SJSA1 (cell line): ENCODE results near the gene TENM3. TPM values are rescaled to one million over a fixed set of nuclear protein-coding genes. Genes with fewer than 3 reads are reported as not detected.

ENCODE experiments used
- DNase-seq, 2 experiments: peaks; one replicate each; pipeline ENCODE4 v3.0.0-alpha.2; 2015 to 2020; ENCODE audit warnings: low spot score in 2 of 2, low read depth in 1 of 2
- H3K27ac ChIP-seq: fragments of 250-450 bp; sonication (Bioruptor Pico); 2 replicates; pipeline ENCODE4 v1.5.1; 2020; ENCODE audit warnings: mild to moderate bottlenecking, moderate library complexity
- H3K27me3 ChIP-seq: fragments of 250-450 bp; sonication (Bioruptor Pico); replicated peaks from 2 replicates; pipeline ENCODE4 v1.5.1; 2020; ENCODE audit warnings: mild to moderate bottlenecking, moderate library complexity
- H3K36me3 ChIP-seq: fragments of 250-450 bp; sonication (Bioruptor Pico); 2 replicates; pipeline ENCODE4 v1.5.1; 2020; ENCODE audit warnings: mild to moderate bottlenecking
- H3K4me1 ChIP-seq: fragments of 250-450 bp; sonication (Bioruptor Pico); replicated peaks from 2 replicates; pipeline ENCODE4 v1.6.1; 2021; ENCODE audit warnings: mild to moderate bottlenecking
- H3K4me3 ChIP-seq: fragments of 250-450 bp; sonication (Bioruptor Pico); 2 replicates; pipeline ENCODE4 v1.5.1; 2020; ENCODE audit warnings: mild to moderate bottlenecking
- H3K9me3 ChIP-seq: fragments of 250-450 bp; sonication (Bioruptor Pico); replicated peaks from 2 replicates; pipeline ENCODE4 v1.5.1; 2020; ENCODE audit warnings: mild to moderate bottlenecking
- total RNA-seq: library from RNA; depleted of rRNA; stranded (reverse); fragments of >200 nt; shearing (Covaris generic); gene quantifications from 2 replicates; pipeline ENCODE4 v1.2.3, GENCODE V29; 2014

The TENM3 gene
- total RNA-seq, 1 experiment from 2014 or later: 90.5 TPM

DNA sequence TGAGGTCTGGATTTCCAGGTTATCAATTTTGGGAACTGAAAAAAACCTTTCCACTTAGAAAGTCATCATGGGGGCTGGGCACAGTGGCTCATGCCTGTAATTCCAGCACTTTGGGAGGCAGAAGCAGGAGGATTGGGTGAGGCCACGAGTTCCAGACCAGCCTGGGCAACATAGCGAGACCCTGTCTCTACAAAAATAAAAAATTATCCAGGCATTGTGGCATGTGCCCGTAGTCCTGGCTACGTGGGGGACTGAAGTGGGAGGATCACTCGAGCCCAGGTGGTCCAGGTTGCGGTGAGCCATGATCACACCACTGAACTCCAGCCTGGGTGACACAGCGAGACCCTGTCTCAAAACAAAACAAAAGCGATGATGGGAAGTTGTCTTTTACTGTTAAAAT, 7.9 kb downstream of the TENM3 start:
- no peaks in the 10 kb centered on the region for H3K27me3 ChIP-seq
- H3K36me3 ChIP-seq: no peaks in the 10 kb centered on the region; the same call in 1 of the 2 replicates
- no peak overlapping the region for H3K27ac ChIP-seq
- H3K4me3 ChIP-seq: no peak overlapping the region
- H3K4me1 ChIP-seq: peaks cover 12% of the 10 kb centered on the region
- no peak for DNase-seq
- no peaks in the 10 kb centered on the region for H3K9me3 ChIP-seq

DNA sequence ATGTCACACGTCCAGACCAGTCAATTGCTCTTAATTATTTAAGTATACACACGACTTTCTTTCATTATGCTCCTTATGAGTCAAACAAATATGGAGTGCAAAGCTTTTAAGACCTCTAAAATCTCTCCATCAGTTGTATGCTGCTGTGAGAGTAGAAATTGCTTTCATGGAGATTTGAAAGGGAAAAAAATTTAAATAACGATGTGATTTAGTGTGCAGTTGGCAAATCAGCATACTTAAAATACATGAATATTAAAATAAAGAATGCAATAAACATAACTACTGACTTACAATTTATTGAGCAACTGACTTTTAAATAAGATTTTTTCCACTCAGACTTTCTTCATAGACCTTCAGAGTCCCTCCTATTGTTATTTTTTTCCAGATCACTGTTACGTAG, 9.0 kb downstream of the TENM3 start:
- no peak for DNase-seq
- H3K4me3 ChIP-seq: no peak overlapping the region
- H3K9me3 ChIP-seq: no peaks in the 10 kb centered on the region
- 0 out of 2 replicates have a peak, but pooled peaks cover 4% of the 10 kb centered on the region for H3K4me1 ChIP-seq
- H3K27ac ChIP-seq: no peak overlapping the region
- no peaks in the 10 kb centered on the region; the same call in 1 of the 2 replicates for H3K36me3 ChIP-seq
- H3K27me3 ChIP-seq: no peaks in the 10 kb centered on the region

- H3K9me3 ChIP-seq: no peaks in the 10 kb centered on the region
- no peak overlapping the region for H3K27ac ChIP-seq
- H3K36me3 ChIP-seq: no peaks in the 10 kb centered on the region; the same call in 1 of the 2 replicates
- H3K4me1 ChIP-seq: 0 out of 2 replicates have a peak, but pooled peaks cover under 1% of the 10 kb centered on the region
- no peak overlapping the region for H3K4me3 ChIP-seq
- DNase-seq: no peak
- no peaks in the 10 kb centered on the region for H3K27me3 ChIP-seq
Measured at GRCh38 chr4:182254026-182254780, 11.0 kb downstream of the TENM3 start.

DNA sequence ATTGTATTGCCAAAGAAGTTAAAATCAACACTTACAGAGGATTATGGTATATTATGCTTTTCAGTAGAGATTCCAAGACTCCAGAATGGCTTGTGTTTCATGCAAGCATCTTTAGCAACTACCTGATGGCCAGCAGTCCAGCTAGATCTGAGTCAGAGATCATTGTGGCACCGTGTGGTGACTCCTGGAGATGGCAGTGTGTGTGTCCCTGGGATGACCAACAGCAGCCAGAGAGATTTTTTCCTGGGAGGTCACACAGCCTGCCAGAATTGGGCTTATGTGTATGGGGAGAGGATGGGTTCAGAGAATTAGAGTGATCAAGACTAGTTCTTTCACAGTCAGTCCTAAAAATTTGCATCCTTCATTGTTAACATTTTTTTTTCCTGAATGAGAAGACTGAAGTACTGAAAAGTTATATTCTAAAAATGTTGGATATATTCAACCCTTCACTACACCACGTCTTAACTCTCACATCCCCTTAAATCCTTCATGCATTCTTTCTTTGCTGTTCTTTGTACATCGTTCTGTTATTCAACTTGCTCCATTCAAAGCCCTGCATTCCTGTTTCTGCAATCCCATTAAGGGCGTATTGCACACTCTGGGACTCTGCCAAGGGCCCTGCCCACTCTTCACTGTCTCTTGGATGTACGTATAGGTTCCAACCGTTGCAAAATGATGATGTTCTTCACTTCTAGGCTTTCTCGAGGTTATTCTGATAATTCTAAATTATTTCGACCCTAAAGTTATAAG, 12.4 kb downstream of the TENM3 start:
- H3K4me3 ChIP-seq: no peak overlapping the region
- DNase-seq: no peak
- H3K9me3 ChIP-seq: no peaks in the 10 kb centered on the region
- H3K4me1 ChIP-seq: no peaks in the 10 kb centered on the region
- no peak overlapping the region for H3K27ac ChIP-seq
- H3K27me3 ChIP-seq: no peaks in the 10 kb centered on the region
- no peaks in the 10 kb centered on the region; the same call in 1 of the 2 replicates for H3K36me3 ChIP-seq

- Histone ChIP-seq H3K36me3 (no peaks in the 10 kb centered on the region; the same call in 1 of the 2 replicates), H3K27me3 (no peaks in the 10 kb centered on the region), H3K4me3 (no peak overlapping the region), H3K9me3 (no peaks in the 10 kb centered on the region), H3K27ac (no peak overlapping the region), H3K4me1 (no peaks in the 10 kb centered on the region; the same call in 1 of the 2 replicates)
- DNase-seq: no peak
Measured at GRCh38 chr4:182257016-182257415, 13.8 kb downstream of the TENM3 start.

GRCh38 chr4:182257503-182257902, 14.3 kb downstream of the TENM3 start:
- DNase-seq: no peak
- Histone ChIP-seq H3K4me3 (no peak overlapping the region), H3K4me1 (no peaks in the 10 kb centered on the region; the same call in 1 of the 2 replicates), H3K27me3 (no peaks in the 10 kb centered on the region), H3K36me3 (no peaks in the 10 kb centered on the region; the same call in 1 of the 2 replicates), H3K9me3 (no peaks in the 10 kb centered on the region), H3K27ac (no peak overlapping the region)

GRCh38 chr4:182258441-182259000, 15.3 kb downstream of the TENM3 start:
- Histone ChIP-seq H3K27me3 (no peaks in the 10 kb centered on the region), H3K36me3 (no peaks in the 10 kb centered on the region; the same call in 1 of the 2 replicates), H3K27ac (no peak overlapping the region), H3K9me3 (no peaks in the 10 kb centered on the region), H3K4me1 (no peaks in the 10 kb centered on the region; the same call in 1 of the 2 replicates), H3K4me3 (no peak overlapping the region)
- no peak for DNase-seq

- DNase-seq: no peak
- H3K4me1 ChIP-seq: no peaks in the 10 kb centered on the region; the same call in 1 of the 2 replicates
Measured at GRCh38 chr4:182261651-182262223, 18.5 kb downstream of the TENM3 start.

GRCh38 chr4:182263562-182263961, 20.4 kb downstream of the TENM3 start:
- H3K27ac ChIP-seq: no peak overlapping the region
- no peak for DNase-seq
- H3K27me3 ChIP-seq: no peaks in the 10 kb centered on the region
- H3K4me3 ChIP-seq: no peak overlapping the region
- no peaks in the 10 kb centered on the region for H3K9me3 ChIP-seq
- H3K4me1 ChIP-seq: no peaks in the 10 kb centered on the region; the same call in 1 of the 2 replicates
- H3K36me3 ChIP-seq: no peaks in the 10 kb centered on the region

More at GRCh38 chr4:182261651-182262223, 18.5 kb downstream of the TENM3 start:
- no peaks in the 10 kb centered on the region for H3K9me3 ChIP-seq
- no peaks in the 10 kb centered on the region for H3K36me3 ChIP-seq
- H3K27ac ChIP-seq: no peak overlapping the region
- H3K27me3 ChIP-seq: no peaks in the 10 kb centered on the region
- H3K4me3 ChIP-seq: no peak overlapping the region

DNA sequence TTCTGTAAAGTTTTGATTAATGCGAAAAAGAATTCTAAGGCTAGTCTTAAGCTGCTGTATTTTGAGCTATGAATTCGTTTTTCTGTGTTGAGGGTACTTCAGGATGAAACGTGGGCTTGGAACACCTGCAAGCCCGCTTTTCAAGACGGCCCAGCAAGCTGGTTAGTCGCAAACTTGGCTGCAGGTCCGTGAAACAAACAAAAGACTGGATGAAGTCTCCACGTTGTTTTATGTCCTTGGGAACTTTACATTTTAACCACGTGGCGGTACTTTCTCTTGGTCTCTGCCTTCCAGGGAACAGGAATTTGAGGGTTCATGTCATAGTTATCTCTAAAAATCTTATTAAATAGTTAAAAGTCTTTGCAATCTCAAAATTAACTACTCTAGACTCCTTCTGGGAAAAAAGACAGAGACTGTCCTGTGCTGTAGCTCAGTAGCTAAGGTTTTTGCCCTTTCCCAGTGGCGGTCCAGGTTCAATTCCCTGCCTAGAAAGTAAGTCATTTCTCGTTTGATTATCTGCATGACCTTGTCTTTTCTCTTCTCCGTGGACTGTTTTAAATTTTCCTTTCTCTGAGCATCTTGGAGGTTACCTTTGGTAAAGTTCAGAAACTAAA, 21.0 kb downstream of the TENM3 start:
- Histone ChIP-seq H3K36me3 (no peaks in the 10 kb centered on the region), H3K4me1 (no peaks in the 10 kb centered on the region; the same call in 1 of the 2 replicates), H3K9me3 (no peaks in the 10 kb centered on the region), H3K4me3 (no peak overlapping the region), H3K27ac (no peak overlapping the region), H3K27me3 (no peaks in the 10 kb centered on the region)
- no peak for DNase-seq

- H3K27ac ChIP-seq: no peak overlapping the region
- H3K4me1 ChIP-seq: no peaks in the 10 kb centered on the region; the same call in 1 of the 2 replicates
- H3K4me3 ChIP-seq: no peak overlapping the region
- H3K36me3 ChIP-seq: no peaks in the 10 kb centered on the region
- H3K9me3 ChIP-seq: no peaks in the 10 kb centered on the region
- DNase-seq: no peak
- H3K27me3 ChIP-seq: no peaks in the 10 kb centered on the region
Measured at GRCh38 chr4:182265881-182266280, 22.7 kb downstream of the TENM3 start.

DNA sequence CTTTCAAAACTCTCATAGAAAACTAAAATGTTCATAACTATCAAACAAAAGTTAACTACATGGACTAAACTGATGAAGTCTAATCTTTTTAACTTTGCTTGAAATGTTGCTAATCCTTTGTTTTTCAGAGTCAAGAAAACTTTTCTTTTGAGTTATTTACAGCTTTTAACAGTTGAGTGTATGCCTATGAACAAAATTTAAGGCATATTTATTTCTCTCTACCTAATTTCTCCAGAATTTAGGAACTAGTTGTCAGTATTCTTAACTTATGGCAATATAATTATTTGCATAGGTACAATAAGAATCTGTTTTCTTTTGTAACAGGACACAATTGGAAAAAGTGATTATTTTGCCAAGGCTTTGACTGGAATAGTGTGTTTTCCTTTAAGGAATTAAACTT, 23.8 kb downstream of the TENM3 start:
- H3K36me3 ChIP-seq: no peaks in the 10 kb centered on the region; the same call in 1 of the 2 replicates
- DNase-seq: no peak
- no peaks in the 10 kb centered on the region for H3K27me3 ChIP-seq
- no peaks in the 10 kb centered on the region for H3K9me3 ChIP-seq
- H3K4me3 ChIP-seq: no peak overlapping the region
- no peaks in the 10 kb centered on the region for H3K4me1 ChIP-seq
- no peak overlapping the region for H3K27ac ChIP-seq

DNA sequence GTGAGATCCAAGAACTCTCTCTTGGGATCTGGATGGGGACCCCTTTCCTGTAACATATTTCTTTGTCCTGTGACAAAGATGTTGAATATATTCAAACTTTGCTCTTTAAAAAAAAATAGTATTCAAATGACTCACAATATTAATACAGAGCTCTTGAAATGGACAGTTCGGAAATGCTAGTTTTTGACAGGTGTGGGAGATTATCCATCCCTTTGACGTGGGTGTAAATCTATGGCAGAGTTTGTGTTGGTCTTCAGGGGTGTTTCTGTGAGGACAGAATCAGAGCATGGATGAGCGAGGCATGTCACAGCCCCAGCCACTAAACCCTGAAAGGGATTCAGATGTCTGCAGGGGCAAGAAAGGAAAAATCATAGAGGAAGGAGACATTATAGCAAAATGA, 25.8 kb downstream of the TENM3 start:
- no peaks in the 10 kb centered on the region for H3K27me3 ChIP-seq
- no peak overlapping the region for H3K27ac ChIP-seq
- H3K36me3 ChIP-seq: no peaks in the 10 kb centered on the region; the same call in 1 of the 2 replicates
- no peak overlapping the region for H3K4me3 ChIP-seq
- no peak for DNase-seq
- H3K9me3 ChIP-seq: no peaks in the 10 kb centered on the region
- no peaks in the 10 kb centered on the region for H3K4me1 ChIP-seq
